GM21447 (cell line): ENCODE results near the gene NEMP2.
"Not testable (repeated sequence)": the region's sequence is repeated elsewhere in the genome, so short reads cannot be mapped to it uniquely, and the experiment has no call there.

Source experiments
- ATAC-seq: cut with Tn5 transposase; IDR thresholded peaks from one replicate; pipeline ENCODE4 v1.9.1; 2021; ENCODE audit not compliant: unreplicated experiment

Gene NEMP2

DNA sequence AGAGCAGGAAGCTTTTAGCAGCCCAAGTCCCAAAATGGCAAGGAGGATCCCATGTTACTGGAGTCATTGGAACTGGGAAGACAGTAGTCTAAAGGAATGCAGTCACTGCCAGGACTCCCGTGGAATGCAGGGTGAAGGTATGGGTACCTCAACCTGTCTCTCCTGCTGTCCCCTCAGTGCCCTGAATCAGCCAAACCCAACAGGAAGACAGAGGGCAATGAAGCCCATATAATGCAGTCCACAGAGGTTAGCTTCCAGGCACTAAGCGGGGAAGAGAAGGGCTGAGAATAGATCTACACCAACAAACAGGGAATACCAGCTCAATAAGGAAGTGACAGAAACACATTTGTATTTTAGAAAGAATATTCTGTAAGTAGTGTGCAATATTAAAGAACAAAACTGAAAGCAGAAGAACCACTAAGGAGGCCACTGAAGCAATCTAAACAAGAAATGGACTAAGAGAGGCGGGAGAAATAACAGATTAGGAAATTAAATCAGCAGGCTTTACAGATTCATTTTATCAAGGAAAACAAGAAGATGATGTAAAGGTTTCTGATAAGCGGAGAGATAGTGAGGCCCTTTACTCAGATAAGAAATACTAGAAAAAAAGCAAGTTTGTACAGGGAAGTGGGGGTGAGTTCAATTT is 8.3 kb downstream of the NEMP2 start:
- ATAC-seq: no peak

DNA sequence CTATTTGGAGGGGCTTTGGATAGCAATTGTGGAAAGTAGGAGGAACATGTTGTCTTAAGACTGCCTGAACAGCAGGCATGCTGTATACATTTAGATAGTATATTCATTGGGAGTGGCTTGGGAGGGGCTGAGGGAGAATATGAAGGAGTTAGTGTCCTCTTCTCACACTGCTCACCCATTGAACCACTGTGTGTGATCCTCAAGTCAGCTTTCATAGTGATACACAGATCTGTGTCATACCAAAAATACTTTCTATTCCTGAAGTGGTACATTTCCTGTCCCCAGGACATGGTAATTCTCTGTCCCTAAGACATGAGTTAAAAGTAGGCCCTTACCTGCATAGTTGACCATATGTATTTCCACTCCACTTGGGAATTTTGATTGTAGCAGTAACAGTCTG is 9.6 kb downstream of the NEMP2 start:
- ATAC-seq: no peak

GRCh38 chr2:190519975-190520767 is 14.4 kb downstream of the NEMP2 start:
- no peak for ATAC-seq

GRCh38 chr2:190517468-190517867 is 17.1 kb downstream of the NEMP2 start:
- ATAC-seq: no peak

- no peak for ATAC-seq
Observed at GRCh38 chr2:190515687-190516086, 18.8 kb downstream of the NEMP2 start.

DNA sequence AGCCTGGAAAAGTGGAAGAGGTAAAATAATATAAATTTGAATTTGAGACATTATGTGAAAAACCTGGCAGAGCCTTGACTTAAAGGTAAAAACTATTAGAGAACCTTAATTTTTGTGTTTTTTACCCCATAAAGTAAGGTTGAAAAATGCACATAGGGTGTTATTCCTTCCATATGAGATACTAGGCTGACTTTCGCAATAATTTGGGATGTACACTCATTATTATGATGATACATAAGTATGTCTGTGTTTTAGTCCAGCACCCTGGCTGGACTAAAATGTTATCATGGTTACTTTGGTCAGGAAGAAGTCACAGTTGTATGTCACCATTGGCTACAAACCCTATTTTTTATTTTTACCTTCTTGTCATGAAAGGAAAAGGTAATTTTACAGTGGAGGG is 19.8 kb downstream of the NEMP2 start:
- ATAC-seq: no peak

- no peak for ATAC-seq
Observed at GRCh38 chr2:190513877-190514276, 20.6 kb downstream of the NEMP2 start.

GRCh38 chr2:190512539-190513095 is 21.9 kb downstream of the NEMP2 start:
- no peak for ATAC-seq

DNA sequence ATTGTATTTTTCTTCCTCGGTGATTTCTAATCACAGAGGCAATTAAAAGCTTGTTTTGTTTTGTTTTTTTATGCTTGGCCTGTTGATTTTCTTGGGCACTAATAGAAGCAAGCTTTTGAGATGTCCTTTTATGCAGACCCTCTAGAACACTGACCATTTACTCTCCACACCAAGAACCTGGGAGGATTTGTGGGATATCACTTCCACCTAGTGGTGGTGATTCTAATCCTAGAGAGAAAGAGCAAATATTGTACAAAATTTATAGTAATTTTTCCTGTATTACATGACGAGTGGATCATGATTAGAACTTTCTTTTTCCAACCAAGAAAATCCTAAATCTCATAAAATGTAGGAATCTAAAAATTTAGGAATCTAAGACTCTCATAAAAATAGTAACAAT is 23.4 kb downstream of the NEMP2 start:
- no peak for ATAC-seq

DNA sequence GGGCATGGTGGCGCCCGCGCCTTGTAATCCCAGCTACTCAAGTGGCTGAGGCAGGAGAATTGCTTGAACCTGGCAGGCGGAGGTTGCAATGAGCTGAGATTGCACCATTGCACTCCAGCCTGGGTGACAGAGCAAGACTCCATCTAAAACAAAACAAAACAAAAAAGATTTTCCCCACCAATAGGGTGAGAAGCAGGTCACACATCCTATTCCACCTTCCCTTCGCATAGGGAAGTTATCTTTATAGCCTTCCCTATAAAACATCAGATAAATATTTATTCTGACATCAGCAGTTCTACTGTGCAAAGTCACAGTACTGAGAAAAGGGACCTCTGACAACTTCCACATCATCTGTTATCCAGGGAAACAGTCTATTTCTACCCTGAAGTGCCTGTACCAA is 24.6 kb downstream of the NEMP2 start:
- ATAC-seq: not testable (repeated sequence)

DNA sequence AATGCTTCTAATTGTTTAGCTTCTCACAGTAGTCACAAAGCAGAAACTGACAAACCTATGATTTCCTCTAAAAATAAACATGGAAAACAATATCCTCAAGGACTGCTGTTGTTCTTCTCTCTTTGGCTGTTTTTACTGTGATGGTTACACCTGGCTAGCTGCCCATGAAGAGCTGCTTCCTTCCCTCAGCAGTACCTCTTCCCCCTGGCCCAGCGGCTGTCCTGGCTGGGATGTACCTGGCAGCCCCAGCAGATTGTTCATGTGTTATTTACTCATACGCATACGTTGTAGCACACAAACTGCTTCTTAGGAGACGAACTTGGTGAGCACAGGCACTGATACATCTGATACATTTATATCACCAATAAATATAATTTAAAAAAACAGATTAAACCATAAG is 27.4 kb downstream of the NEMP2 start:
- no peak for ATAC-seq

DNA sequence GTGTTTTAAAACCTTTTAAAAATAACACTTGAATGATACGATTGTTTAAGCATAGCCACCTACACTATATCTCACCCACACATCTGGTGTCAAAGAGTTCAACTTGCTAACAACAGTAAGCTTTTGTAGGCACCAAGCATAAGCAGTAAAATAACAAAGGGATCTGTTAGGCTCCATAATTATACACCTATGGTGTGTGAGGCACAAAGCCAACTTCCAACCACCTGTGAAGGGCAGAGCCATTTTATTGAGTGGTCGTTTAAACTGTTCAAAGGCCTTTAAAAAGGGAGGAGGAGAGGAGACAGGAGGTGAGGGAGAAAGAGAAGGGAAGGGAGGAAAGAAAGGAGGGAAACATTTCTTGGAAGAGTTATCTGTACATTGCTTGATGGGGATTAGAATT is 27.9 kb downstream of the NEMP2 start:
- no peak for ATAC-seq

DNA sequence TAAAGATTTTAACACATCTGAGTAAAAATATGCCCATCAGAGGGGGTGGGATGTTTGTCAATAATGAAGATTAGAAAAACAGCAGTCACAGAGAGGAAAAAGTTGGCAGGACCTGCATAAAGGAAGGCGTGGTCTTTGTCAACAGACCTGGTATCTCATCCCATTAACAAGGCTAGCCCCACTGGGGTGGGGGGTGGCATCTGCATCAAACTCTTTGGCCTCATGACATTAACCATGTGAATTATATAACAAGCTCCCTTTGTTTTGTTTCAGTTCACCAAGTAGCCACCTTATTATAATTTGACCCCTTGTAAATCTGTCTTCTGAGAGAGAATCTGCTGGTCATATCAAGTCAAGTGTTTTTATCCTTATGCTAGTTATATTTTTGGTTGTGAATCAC is 28.8 kb downstream of the NEMP2 start:
- no peak for ATAC-seq

- no peak for ATAC-seq
Observed at GRCh38 chr2:190504912-190505311, 29.6 kb downstream of the NEMP2 start.

DNA sequence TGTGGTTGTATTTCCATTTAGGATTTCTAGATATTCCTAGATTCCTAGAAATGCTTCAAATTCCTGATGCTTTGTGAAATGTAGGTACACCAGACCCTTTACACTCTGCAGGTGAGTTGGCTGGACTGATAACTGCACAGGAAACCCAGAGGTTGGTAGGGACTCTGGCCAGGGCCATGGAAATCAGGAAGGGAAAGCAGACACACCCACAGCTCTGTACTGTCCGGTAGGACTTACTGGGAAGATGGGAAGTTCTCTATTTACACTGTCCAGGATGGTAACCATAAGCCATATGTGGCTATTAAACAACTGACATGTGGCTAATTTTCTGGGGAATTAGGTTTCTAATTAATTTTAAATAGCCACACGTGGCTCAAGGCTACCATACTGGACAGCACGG is 31.4 kb downstream of the NEMP2 start:
- no peak for ATAC-seq

DNA sequence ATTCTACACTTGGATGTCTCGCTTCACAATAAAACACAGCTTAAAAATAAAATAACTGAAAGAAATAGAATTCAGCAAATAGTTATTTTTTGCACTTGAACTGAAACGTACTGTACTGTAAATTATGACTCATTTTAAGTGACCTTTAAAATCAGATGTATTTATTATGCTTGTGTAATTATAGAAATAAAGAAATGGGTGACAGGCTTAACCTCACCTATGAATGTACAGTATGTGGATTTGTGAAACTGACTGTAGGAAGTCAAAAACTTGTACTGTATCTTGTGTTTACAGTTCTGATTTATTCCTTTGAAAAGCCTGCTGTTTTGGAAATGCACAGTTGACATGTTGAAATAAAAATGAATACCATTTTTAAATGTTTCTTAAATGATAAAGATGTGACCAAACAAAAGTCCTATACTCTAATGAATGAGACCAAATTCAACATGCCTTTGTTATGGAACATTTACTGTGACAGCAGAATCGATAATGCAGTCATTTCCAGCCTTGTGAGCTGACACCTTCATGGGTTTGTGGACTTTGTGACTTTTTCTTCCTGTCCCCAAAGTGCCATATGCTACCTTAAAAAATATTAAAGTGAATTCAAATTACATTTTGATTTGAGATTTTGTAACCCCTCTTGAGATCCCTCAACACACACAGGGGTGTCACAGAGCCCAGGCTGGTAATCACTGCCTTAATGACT is 32.7 kb downstream of the NEMP2 start:
- no peak for ATAC-seq

DNA sequence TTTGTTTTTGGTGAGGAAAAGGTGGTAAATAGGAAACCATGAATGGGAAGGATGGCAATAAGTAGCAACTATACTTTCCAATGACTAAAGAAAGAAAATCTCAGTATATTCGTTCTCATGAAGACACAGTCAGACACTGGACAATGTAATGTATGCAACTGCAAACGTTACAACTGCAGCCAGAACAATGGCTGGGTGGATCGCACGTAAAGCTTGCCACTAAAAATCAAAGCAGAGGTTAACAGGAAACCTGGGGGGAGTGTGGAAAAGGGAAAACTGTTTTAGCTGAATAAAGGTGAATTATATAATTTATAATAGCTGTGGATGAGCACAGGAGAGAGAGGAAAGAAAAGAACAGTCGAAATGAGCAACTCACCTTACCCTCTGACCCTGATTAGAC is 33.3 kb downstream of the NEMP2 start:
- ATAC-seq: no peak

GRCh38 chr2:190500054-190500502 is 34.4 kb downstream of the NEMP2 start:
- no peak for ATAC-seq

DNA sequence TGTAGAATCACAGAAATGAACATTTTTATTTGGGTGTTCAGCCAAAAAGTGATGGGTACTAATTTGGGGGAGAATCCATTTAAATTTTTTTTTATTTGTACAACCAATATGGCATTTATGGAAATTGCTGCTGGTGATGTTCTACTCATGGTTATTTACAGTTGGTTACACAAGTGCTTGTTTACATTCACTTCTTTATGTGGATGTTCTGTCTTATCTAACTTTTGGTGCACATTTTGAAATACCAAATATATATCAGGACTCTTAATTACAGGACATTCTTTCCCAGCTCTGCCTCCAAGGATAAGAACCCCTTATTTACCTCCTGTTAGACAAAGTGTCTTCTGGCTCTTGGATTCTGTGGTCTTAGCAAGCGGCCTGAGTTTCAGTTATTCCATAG is 35.2 kb downstream of the NEMP2 start:
- ATAC-seq: no peak

GRCh38 chr2:190497428-190497827 is 37.1 kb downstream of the NEMP2 start:
- no peak for ATAC-seq

- ATAC-seq: not testable (repeated sequence)
Observed at GRCh38 chr2:190494600-190495227, 39.8 kb downstream of the NEMP2 start.
